Measurements from ENCODE around the gene SCARB1. TPM values are rescaled to one million over a fixed set of nuclear protein-coding genes. Genes with fewer than 3 reads are reported as not detected.

SCARB1 gene
- total RNA-seq, 1 donor from 2014 or later = 81.1 TPM

- no peak overlapping the region for H3K4me3 ChIP-seq
- intact Hi-C loops (cut with DNase I) = no loop called here
- no peak for DNase-seq (ENCODE audit: low spot score in 2 of 2)
- no peaks in the 10 kb centered on the region for H3K9me3 ChIP-seq
- H3K4me1 ChIP-seq = no peaks in the 10 kb centered on the region
- no peak overlapping the region for H3K27ac ChIP-seq
- H3K27me3 ChIP-seq = no peaks in the 10 kb centered on the region
- peaks cover 0 to 3% of the 10 kb centered on the region in 2 donors for H3K36me3 ChIP-seq
- TF ChIP-seq, protein P1, sequence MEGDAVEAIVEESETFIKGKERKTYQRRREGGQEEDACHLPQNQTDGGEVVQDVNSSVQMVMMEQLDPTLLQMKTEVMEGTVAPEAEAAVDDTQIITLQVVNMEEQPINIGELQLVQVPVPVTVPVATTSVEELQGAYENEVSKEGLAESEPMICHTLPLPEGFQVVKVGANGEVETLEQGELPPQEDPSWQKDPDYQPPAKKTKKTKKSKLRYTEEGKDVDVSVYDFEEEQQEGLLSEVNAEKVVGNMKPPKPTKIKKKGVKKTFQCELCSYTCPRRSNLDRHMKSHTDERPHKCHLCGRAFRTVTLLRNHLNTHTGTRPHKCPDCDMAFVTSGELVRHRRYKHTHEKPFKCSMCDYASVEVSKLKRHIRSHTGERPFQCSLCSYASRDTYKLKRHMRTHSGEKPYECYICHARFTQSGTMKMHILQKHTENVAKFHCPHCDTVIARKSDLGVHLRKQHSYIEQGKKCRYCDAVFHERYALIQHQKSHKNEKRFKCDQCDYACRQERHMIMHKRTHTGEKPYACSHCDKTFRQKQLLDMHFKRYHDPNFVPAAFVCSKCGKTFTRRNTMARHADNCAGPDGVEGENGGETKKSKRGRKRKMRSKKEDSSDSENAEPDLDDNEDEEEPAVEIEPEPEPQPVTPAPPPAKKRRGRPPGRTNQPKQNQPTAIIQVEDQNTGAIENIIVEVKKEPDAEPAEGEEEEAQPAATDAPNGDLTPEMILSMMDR (IDR thresholded peaks at IDR 0.05) = no peak
Observed at GRCh38 chr12:124796303-124796960, 67.2 kb downstream of the SCARB1 start.

- H3K9me3 ChIP-seq = no peaks in the 10 kb centered on the region
- DNase-seq (ENCODE audit: low spot score in 2 of 2) = no peak
- no peak overlapping the region for H3K27ac ChIP-seq
- H3K27me3 ChIP-seq = no peaks in the 10 kb centered on the region
- no peaks in the 10 kb centered on the region for H3K4me1 ChIP-seq
- no peak overlapping the region for H3K4me3 ChIP-seq
- TF ChIP-seq, protein P1 (IDR thresholded peaks at IDR 0.05) = no peak
- intact Hi-C loops (cut with DNase I) = no loop called here
- peaks cover 0 to 3% of the 10 kb centered on the region in 2 donors for H3K36me3 ChIP-seq
Observed at GRCh38 chr12:124795081-124795948, 68.3 kb downstream of the SCARB1 start.

GRCh38 chr12:124792961-124793441, 70.7 kb downstream of the SCARB1 start:
- no peaks in the 10 kb centered on the region for H3K4me1 ChIP-seq
- H3K4me3 ChIP-seq = no peak overlapping the region
- no peaks in the 10 kb centered on the region for H3K36me3 ChIP-seq
- DNase-seq (ENCODE audit: low spot score in 2 of 2) = no peak
- no peaks in the 10 kb centered on the region for H3K9me3 ChIP-seq
- H3K27ac ChIP-seq = no peak overlapping the region
- H3K27me3 ChIP-seq = no peaks in the 10 kb centered on the region
- intact Hi-C loops (cut with DNase I) = no loop called here
- TF ChIP-seq, protein P1 (IDR thresholded peaks at IDR 0.05) = no peak

DNA sequence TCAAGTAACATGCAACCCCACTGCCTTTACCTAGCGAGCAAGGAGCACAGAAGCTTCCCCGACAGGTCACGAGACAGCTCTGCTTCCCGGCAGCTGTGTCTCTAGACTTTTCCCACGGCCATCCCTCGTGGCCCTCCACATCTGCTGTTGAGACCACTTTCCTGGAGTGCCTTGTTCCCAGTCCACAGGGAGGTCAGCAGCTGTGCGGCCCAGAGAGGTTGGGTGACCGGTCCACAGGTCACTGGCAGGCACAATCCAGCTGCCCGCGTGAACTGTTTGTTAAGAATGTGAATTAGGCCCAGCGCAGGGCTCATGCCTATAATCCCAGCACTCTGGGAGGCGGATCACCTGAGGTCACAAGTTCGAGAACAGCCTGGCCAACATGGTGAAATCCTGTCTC, 71.5 kb downstream of the SCARB1 start:
- Histone ChIP-seq H3K36me3 (no peaks in the 10 kb centered on the region), H3K4me3 (no peak overlapping the region), H3K9me3 (no peaks in the 10 kb centered on the region), H3K27ac (no peak overlapping the region), H3K4me1 (no peaks in the 10 kb centered on the region), H3K27me3 (no peaks in the 10 kb centered on the region)
- intact Hi-C loops (cut with DNase I) = no loop called here
- TF ChIP-seq, protein P1 (IDR thresholded peaks at IDR 0.05) = no peak
- no peak for DNase-seq (ENCODE audit: low spot score in 2 of 2)

DNA sequence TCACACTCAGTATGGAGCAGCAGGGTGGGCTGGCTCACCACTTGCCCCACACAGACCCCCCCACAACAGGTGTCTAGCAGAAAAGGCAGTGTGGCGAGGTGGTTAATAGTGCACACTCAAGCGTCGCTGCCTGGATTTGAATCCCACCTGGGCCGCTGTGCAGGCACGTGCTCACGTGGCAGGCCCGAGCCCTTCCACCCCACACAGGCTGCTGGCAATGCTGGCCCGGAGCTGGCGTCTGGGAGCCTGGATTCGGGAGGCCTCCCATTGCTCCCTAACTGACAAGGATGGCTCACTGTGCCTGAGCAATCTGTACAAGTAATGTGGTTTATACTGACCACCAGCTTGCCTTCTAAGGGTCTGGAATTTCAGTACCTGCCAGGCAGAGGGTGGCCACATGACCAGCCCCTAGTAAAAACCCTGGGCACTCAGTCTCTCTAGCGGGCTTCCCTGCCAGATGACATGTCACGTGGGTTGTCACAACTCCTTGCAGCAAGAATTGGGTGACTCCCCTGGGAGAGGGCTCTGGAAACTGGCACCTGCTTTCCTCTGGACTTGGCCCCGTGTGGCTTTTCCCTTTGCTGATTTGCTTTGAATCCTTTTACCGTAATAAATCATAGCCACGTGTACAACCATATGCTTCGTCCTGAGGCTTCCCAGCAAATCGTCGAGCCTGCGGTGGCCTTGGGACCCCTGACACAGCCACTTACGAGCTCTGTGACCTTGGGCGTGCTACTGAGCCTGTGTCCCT, 72.8 kb downstream of the SCARB1 start:
- no peaks in the 10 kb centered on the region for H3K27me3 ChIP-seq
- H3K4me3 ChIP-seq = no peak overlapping the region
- no peaks in the 10 kb centered on the region for H3K36me3 ChIP-seq
- no peaks in the 10 kb centered on the region for H3K4me1 ChIP-seq
- H3K9me3 ChIP-seq = no peaks in the 10 kb centered on the region
- H3K27ac ChIP-seq = no peak overlapping the region
- intact Hi-C loops (cut with DNase I) = no loop called here
- DNase-seq (ENCODE audit: low spot score in 2 of 2) = no peak
- TF ChIP-seq, protein P1 (IDR thresholded peaks at IDR 0.05) = no peak
